Caco-2 (cell line): ENCODE results near the gene CASP12. TPM values are rescaled to one million over a fixed set of nuclear protein-coding genes. Genes with fewer than 3 reads are reported as not detected.

Source experiments
- BruUV-seq: library from RNA; stranded (reverse); fragments of 400-500 nt; replicated peaks from 2 replicates; lab custom pipeline; 2021; lab: Mats Ljungman, UMichigan
- CTCF ChIA-PET: fragments of 300-600 bp; sonication (Branson Sonifier 250); formaldehyde crosslinking; loops from one replicate; lab custom pipeline; 2022; ENCODE audit warnings: antibody characterized with exemption; lab: Charles Lee
- POLR2A ChIA-PET: fragments of 300-600 bp; sonication (Branson Sonifier 250); formaldehyde crosslinking; loops from one replicate; lab custom pipeline; 2022; ENCODE audit warnings: antibody characterized with exemption; lab: Charles Lee
- DNase-seq, 2 experiments: peaks; one replicate each; pipeline versions ENCODE4 v3.0.0 to v3.0.0-alpha.2; 2020 to 2022
- H3K27me3 ChIP-seq: replicated peaks from 2 replicates; pipeline ENCODE4 v1.6.0; 2011; ENCODE audit warnings: low read length; ENCODE audit not compliant: control insufficient read depth, insufficient read depth
- H3K36me3 ChIP-seq: 2 replicates; pipeline ENCODE4 v1.5.1; 2011; ENCODE audit warnings: low read length; ENCODE audit not compliant: control insufficient read depth, insufficient read depth
- H3K4me1 ChIP-seq: fragments of 250-450 bp; sonication (Bioruptor Pico); 2 replicates; pipeline ENCODE4 v1.5.1; 2020; ENCODE audit warnings: mild to moderate bottlenecking
- H3K4me3 ChIP-seq: 2 replicates; pipeline ENCODE4 v1.5.1; 2011; ENCODE audit warnings: low read depth, mild to moderate bottlenecking, control low read depth, low read length
- H3K9me3 ChIP-seq: fragments of 250-450 bp; sonication (Bioruptor Pico); 2 replicates; pipeline ENCODE4 v1.5.1; 2020; ENCODE audit warnings: mild to moderate bottlenecking, moderate library complexity
- H3K27ac Mint-ChIP-seq: one replicate; pipeline ENCODE4 v1.8.0; 2022; ENCODE audit warnings: mixed read lengths; ENCODE audit not compliant: unreplicated experiment
- H3K27me3 Mint-ChIP-seq: one replicate; pipeline ENCODE4 v1.8.0; 2022; ENCODE audit warnings: mixed read lengths; ENCODE audit not compliant: insufficient read depth, unreplicated experiment
- H3K36me3 Mint-ChIP-seq: one replicate; pipeline ENCODE4 v1.8.0; 2022; ENCODE audit warnings: mild to moderate bottlenecking, mixed read lengths; ENCODE audit not compliant: insufficient read depth, unreplicated experiment
- H3K4me1 Mint-ChIP-seq: one replicate; pipeline ENCODE4 v1.8.0; 2022; ENCODE audit warnings: low read depth, mixed read lengths; ENCODE audit not compliant: unreplicated experiment
- H3K4me3 Mint-ChIP-seq: one replicate; pipeline ENCODE4 v1.8.0; 2022; ENCODE audit warnings: mild to moderate bottlenecking, moderate library complexity, mixed read lengths; ENCODE audit not compliant: unreplicated experiment
- H3K9me3 Mint-ChIP-seq: one replicate; pipeline ENCODE4 v1.8.0; 2022; ENCODE audit warnings: mixed read lengths; ENCODE audit not compliant: unreplicated experiment
- CTCF ChIP-seq, 2 experiments: fragments of 200-600 bp in 1 of 2; IDR thresholded peaks; 1 replicate in 1 of 2; 2 replicates in 1 of 2; pipeline versions ENCODE4 v1.5.1 to v1.8.0; 2011 to 2022; ENCODE audit warnings: antibody characterized with exemption in 1 of 2, control low read depth in 1 of 2, inconsistent platforms in 1 of 2, low read depth in 1 of 2, low read length in 1 of 2, mild to moderate bottlenecking in 1 of 2, moderate library complexity in 1 of 2; ENCODE audit not compliant: insufficient read depth in 1 of 2, severe bottlenecking in 1 of 2, unreplicated experiment in 1 of 2
- intact Hi-C: fragments of 100-400 bp; cut with micrococcal nuclease; formaldehyde crosslinking; loops from one replicate; pipeline ENCODE4 v1.10.0; 2022; ENCODE audit not compliant: unreplicated experiment
- total RNA-seq: library from RNA; stranded (reverse); gene quantifications from 2 replicates; pipeline ENCODE4 v1.2.3, GENCODE V29; 2022

Gene CASP12
- total RNA-seq, 1 experiment from 2014 or later = not detected

DNA sequence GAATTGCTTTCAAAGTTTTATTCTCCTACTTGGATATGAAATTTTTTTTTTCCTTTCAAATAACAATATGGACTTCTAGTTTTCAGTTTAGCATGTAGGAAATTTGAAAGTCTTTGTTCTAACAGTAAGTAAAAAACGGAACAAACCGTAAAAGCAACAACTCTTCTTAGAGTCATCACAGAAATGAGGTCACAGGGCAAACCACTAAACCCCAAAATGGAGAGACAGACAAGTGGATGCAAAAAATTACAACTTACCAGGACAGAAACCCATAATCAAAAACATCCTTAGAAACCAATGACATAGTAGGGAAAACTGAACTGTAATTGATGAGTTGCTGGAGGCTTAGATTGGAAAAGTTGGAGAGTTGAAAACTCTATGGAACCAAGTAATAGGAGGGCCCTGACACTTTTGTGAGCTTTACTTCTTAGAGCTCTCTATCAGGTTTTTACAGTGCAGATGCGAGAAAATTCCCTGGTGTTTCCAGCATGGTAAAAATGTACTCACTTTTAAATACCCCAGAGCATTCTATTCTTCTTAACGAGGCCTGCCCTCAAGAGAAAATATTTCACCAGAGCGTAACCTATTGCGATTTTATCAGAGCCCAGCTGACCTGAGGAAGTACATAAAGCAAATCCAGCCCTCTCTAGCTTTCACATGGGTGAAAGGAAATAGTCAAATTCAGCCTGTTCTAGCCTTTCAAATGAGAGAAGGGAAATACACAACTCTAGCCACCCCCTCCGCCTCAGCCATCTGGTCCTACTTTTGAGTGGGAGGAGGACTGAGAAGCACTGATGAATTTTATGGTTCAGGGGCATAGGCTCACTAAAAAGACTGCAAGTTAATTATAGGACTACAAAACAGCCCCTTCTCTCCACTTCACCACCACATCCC, 39.1 kb downstream of the CASP12 start:
- Histone ChIP-seq H3K36me3 (no peaks in the 10 kb centered on the region), H3K4me1 (no peaks in the 10 kb centered on the region), H3K4me3 (no peak overlapping the region), H3K9me3 (no peaks in the 10 kb centered on the region), H3K27me3 (no peaks in the 10 kb centered on the region)
- H3K27me3 Mint-ChIP-seq = peaks cover 6% of the 10 kb centered on the region
- H3K27ac Mint-ChIP-seq = no peak overlapping the region
- H3K9me3 Mint-ChIP-seq = no peaks in the 10 kb centered on the region
- BruUV-seq = no TSS peak
- POLR2A ChIA-PET = no interaction called here
- no peak for TF ChIP-seq CTCF (IDR thresholded peaks at IDR 0.05; ENCODE audit: insufficient read depth in 1 of 2, low read depth in 1 of 2, low read length in 1 of 2, severe bottlenecking in 1 of 2, unreplicated experiment in 1 of 2)
- no peak overlapping the region for H3K4me3 Mint-ChIP-seq
- CTCF ChIA-PET = no interaction called here
- DNase-seq = no peak
- H3K4me1 Mint-ChIP-seq = no peaks in the 10 kb centered on the region
- intact Hi-C loops = no loop called here
- no peaks in the 10 kb centered on the region for H3K36me3 Mint-ChIP-seq

- no peaks in the 10 kb centered on the region for H3K4me1 ChIP-seq
- no peak overlapping the region for H3K4me3 Mint-ChIP-seq
- no peak for DNase-seq
- no peaks in the 10 kb centered on the region for H3K36me3 Mint-ChIP-seq
- POLR2A ChIA-PET = no interaction called here
- no peaks in the 10 kb centered on the region for H3K9me3 Mint-ChIP-seq
- CTCF ChIA-PET = no interaction called here
- no peaks in the 10 kb centered on the region for H3K36me3 ChIP-seq
- H3K9me3 ChIP-seq = no peaks in the 10 kb centered on the region
- H3K27me3 ChIP-seq = no peaks in the 10 kb centered on the region
- no peak for TF ChIP-seq CTCF (IDR thresholded peaks at IDR 0.05; ENCODE audit: insufficient read depth in 1 of 2, low read depth in 1 of 2, low read length in 1 of 2, severe bottlenecking in 1 of 2, unreplicated experiment in 1 of 2)
- H3K4me1 Mint-ChIP-seq = no peaks in the 10 kb centered on the region
- BruUV-seq = no TSS peak
- no peak overlapping the region for H3K4me3 ChIP-seq
- H3K27ac Mint-ChIP-seq = no peak overlapping the region
- H3K27me3 Mint-ChIP-seq = peaks cover 6% of the 10 kb centered on the region
- intact Hi-C loops = no loop called here
Observed at GRCh38 chr11:104856607-104857006, 41.7 kb downstream of the CASP12 start.

- Histone ChIP-seq H3K4me1 (no peaks in the 10 kb centered on the region), H3K27me3 (no peaks in the 10 kb centered on the region), H3K36me3 (no peaks in the 10 kb centered on the region), H3K9me3 (no peaks in the 10 kb centered on the region), H3K4me3 (no peak overlapping the region)
- ChIA-PET CTCF (no interaction called here), POLR2A (no interaction called here)
- Mint-ChIP-seq H3K4me1 (no peaks in the 10 kb centered on the region), H3K36me3 (no peaks in the 10 kb centered on the region), H3K9me3 (no peaks in the 10 kb centered on the region), H3K4me3 (no peak overlapping the region), H3K27ac (no peak overlapping the region), H3K27me3 (peaks cover 6% of the 10 kb centered on the region)
- DNase-seq = no peak
- TF ChIP-seq CTCF (IDR thresholded peaks at IDR 0.05; ENCODE audit: insufficient read depth in 1 of 2, low read depth in 1 of 2, low read length in 1 of 2, severe bottlenecking in 1 of 2, unreplicated experiment in 1 of 2) = no peak
- intact Hi-C loops = no loop called here
- no TSS peak for BruUV-seq
Observed at GRCh38 chr11:104855965-104856364, 42.3 kb downstream of the CASP12 start.
